ENCODE data around the gene PHACTR4.
A peak's percentile ranks its signal among the peaks of the same experiment; 100 is the strongest.
"Not testable (repeated sequence)": the region's sequence is repeated elsewhere in the genome, so short reads cannot be mapped to it uniquely, and the experiment has no call there.

Gene PHACTR4

DNA sequence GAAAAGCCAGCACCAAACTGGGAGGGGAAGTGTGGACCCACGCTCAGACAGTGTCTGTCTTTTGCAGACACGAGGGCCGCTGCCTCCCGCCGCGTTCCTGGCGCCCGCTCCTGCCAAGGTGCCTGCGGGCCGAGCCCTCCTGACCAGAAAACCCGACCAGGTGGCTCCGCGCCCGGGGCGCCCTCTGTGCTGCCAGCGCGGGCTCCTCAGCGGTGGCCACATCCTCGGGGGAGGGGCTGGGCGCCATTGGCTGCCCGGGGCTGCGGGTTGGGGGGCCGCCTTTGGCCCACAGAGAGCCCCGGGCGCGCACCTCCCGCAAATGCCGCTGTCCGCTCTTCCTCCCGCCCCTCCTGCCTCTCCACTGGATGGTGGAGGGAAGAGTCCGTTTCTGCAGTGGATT is 160.9 kb downstream of the PHACTR4 start:
- DNase-seq: no peak

- no peak for DNase-seq
These were observed 165.1 kb downstream of the PHACTR4 start for GRCh38 chr1:28534671-28535070.

DNA sequence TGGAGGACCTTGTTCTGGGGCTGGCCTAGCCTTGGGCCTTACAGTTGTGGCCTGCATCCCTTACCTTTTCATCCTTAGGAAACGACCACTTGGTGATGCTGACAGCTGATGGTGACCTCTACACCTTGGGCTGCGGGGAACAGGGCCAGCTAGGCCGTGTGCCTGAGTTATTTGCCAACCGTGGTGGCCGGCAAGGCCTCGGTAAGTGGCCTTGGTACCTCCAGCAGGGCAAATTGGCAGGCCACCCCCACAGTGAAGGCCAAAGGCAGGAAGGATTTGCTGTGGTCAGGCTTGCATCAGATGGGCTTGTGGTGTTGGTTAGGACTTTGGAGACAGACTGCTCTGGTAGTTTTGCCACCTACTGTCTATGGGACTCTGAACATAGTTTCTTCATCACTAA is 165.6 kb downstream of the PHACTR4 start:
- DNase-seq: peak; percentile 30

GRCh38 chr1:28537457-28538199 is 168.1 kb downstream of the PHACTR4 start:
- no peak for DNase-seq

DNA sequence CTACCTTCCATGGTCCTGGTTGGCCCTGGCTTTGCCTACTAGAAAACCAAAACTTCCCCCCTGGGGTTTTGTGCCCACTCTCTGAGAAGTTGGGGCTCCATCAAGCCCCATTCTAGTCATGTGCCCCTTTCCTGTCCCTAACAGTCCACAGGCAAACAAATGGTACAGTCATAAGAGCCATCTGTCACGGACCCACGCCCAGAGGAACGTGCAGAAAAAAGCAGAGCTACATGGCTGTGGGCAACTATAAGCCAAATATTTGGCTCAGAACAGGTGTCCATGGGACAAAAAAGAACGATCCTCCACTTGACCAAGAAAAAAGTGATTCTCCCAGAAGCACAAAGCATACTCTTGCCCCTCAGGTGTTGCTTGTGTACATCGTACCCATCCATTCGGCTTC is 168.7 kb downstream of the PHACTR4 start:
- DNase-seq: no peak

- DNase-seq: no peak
These were observed 171.1 kb downstream of the PHACTR4 start for GRCh38 chr1:28540651-28541050.

- not testable (repeated sequence) for DNase-seq
These were observed 172.0 kb downstream of the PHACTR4 start for GRCh38 chr1:28541414-28542015.

GRCh38 chr1:28545246-28545628 is 175.7 kb downstream of the PHACTR4 start:
- no peak for DNase-seq

DNA sequence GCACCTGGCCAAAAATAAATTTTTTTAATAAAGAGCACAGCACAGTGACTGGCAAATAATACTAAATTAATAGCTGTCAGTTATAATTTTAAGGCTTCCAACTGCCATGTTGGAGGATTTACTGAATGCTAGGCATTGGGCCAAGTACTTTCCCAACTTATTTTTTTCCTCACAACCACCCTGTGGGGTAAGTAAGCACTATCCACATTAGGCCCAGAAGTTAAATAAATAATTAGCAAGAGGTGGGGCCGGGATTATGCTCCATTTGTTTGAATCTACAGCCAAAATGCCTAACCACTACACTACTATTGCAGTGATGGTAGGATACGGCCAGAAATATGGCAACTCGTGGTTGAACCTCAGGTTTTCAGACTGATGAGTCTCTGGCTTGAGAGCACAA is 178.8 kb downstream of the PHACTR4 start:
- no peak for DNase-seq

Data from MV-4-11 (cell line).